NCI-H510A treated with DMSO at 0.1 percent for 48 hours (cell line): ENCODE measurements around the gene HOXD9.

Source experiments
- DNase-seq: peaks from one replicate; lab custom pipeline; 2025; lab: John Stamatoyannopoulos, UW

The HOXD9 gene

GRCh38 chr2:176085861-176086771 is 36.4 kb upstream of the HOXD9 start:
- peak; percentile 53 for DNase-seq

GRCh38 chr2:176087330-176088047 is 35.0 kb upstream of the HOXD9 start:
- no peak for DNase-seq

- DNase-seq = peak; percentile 67
These were observed 34.2 kb upstream of the HOXD9 start for GRCh38 chr2:176088048-176088936.

GRCh38 chr2:176088937-176089842 is 33.3 kb upstream of the HOXD9 start:
- DNase-seq = no peak

- DNase-seq = no peak
These were observed 32.6 kb upstream of the HOXD9 start for GRCh38 chr2:176089843-176090395.

GRCh38 chr2:176090862-176091261 is 31.7 kb upstream of the HOXD9 start:
- DNase-seq = no peak

- no peak for DNase-seq
These were observed 30.9 kb upstream of the HOXD9 start for GRCh38 chr2:176091329-176092258.

- peak; percentile 54 for DNase-seq
These were observed 30.0 kb upstream of the HOXD9 start, which contains the start of gene HOXD13 for GRCh38 chr2:176092270-176093144. TSS of gene HOXD13 (plus strand) at chr2:176092721. CDS start at chr2:176092891, 170 bp downstream.

GRCh38 chr2:176093145-176093897 is 29.2 kb upstream of the HOXD9 start:
- no peak for DNase-seq

GRCh38 chr2:176093898-176094249 is 28.6 kb upstream of the HOXD9 start:
- DNase-seq = no peak

GRCh38 chr2:176094349-176094748 is 28.2 kb upstream of the HOXD9 start:
- DNase-seq = no peak

GRCh38 chr2:176095421-176095820 is 27.1 kb upstream of the HOXD9 start:
- no peak for DNase-seq

- DNase-seq = no peak
These were observed 26.1 kb upstream of the HOXD9 start for GRCh38 chr2:176096243-176096985.

GRCh38 chr2:176096986-176097819 is 25.3 kb upstream of the HOXD9 start:
- peak; percentile 87 for DNase-seq

- no peak for DNase-seq
These were observed 24.6 kb upstream of the HOXD9 start for GRCh38 chr2:176097820-176098365.
